ENCODE measurements around the gene TNN. TPM values are rescaled to one million over a fixed set of nuclear protein-coding genes. Genes with fewer than 3 reads are reported as not detected.

TNN gene
- polyA plus RNA-seq, 1 donor (not counting 4 experiments of a cell fraction or from before 2014, with no cell fraction given) = not detected

DNA sequence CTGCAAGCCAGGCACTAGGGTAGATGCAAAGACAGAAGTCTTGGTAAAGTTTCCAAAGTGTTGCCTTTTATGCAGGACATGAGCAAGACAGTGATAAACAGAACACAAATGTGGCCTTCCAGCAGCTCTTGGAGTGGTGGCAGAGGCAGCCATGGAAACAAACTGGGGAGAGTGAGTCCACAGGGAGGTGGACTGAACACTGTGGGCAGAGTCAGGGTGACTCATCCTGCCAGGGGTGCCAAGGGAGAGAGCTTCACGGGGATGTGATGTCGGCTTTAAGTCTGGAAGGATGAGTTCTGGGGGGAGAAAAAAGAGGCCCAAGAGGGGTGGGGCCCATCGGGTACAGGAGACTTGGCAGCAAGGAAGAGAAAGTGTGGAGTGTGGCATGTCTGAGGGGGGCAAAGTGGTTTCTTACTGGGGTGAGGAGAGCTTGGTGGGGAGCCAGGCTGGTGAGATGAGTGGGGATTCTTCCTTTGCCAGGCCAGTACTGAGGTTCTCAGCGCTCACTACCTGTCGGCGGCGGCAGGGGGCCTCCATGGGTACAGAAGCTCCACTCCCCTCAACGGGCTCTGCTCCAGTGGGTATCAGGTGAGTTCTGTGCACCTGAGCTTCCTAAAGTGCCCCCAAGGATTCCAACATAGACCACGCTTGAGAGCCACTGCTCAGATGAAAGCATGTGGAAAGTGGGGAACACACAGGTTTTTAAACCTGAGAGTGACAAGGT lies 83.1 kb downstream of the TNN start:
- Histone ChIP-seq H3K4me2 (ENCODE audit: control insufficient read depth, extremely low read depth, insufficient read depth, low read depth, low read length) (no peak overlapping the region), H3K79me2 (ENCODE audit: control insufficient read depth, insufficient read depth, low read length) (no peaks in the 10 kb centered on the region), H3K4me3 (ENCODE audit: control insufficient read depth in 2 of 3, extremely low read depth in 1 of 3, insufficient read depth in 2 of 3, low read depth in 1 of 3, low read length in 3 of 3) (no peak overlapping the region), H3K4me1 (ENCODE audit: control insufficient read depth, extremely low read depth, insufficient read depth, low read length) (peaks cover 11% of the 10 kb centered on the region), H4K20me1 (ENCODE audit: control insufficient read depth, extremely low read depth, insufficient read depth, low read length) (no peaks in the 10 kb centered on the region), H3K9ac (ENCODE audit: control insufficient read depth, extremely low read depth, insufficient read depth, low read length) (no peak overlapping the region), H3K27ac (ENCODE audit: control insufficient read depth, insufficient read depth, low read length) (no peak overlapping the region), H2AFZ (ENCODE audit: control insufficient read depth, low read length) (no peak overlapping the region), H3K27me3 (ENCODE audit: control insufficient read depth, extremely low read depth, insufficient read depth, low read length) (peaks cover 14% of the 10 kb centered on the region), H3K9me3 (ENCODE audit: control insufficient read depth, low read depth, low read length) (no peaks in the 10 kb centered on the region), H3K36me3 (ENCODE audit: control insufficient read depth in 2 of 2, extremely low read depth in 1 of 2, insufficient read depth in 2 of 2, low read length in 2 of 2) (no peaks in the 10 kb centered on the region), H3K9me1 (ENCODE audit: control insufficient read depth, extremely low read depth, insufficient read depth, low read length) (no peaks in the 10 kb centered on the region)
- FAIRE-seq (peak; percentile 13), DNase-seq (ENCODE audit: low read depth, low spot score) (no peak)
- TF ChIP-seq EZH2 (IDR thresholded peaks at IDR 0.05; ENCODE audit: low read length) = peak; percentile 21
- TF ChIP-seq, protein P1, sequence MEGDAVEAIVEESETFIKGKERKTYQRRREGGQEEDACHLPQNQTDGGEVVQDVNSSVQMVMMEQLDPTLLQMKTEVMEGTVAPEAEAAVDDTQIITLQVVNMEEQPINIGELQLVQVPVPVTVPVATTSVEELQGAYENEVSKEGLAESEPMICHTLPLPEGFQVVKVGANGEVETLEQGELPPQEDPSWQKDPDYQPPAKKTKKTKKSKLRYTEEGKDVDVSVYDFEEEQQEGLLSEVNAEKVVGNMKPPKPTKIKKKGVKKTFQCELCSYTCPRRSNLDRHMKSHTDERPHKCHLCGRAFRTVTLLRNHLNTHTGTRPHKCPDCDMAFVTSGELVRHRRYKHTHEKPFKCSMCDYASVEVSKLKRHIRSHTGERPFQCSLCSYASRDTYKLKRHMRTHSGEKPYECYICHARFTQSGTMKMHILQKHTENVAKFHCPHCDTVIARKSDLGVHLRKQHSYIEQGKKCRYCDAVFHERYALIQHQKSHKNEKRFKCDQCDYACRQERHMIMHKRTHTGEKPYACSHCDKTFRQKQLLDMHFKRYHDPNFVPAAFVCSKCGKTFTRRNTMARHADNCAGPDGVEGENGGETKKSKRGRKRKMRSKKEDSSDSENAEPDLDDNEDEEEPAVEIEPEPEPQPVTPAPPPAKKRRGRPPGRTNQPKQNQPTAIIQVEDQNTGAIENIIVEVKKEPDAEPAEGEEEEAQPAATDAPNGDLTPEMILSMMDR (optimal IDR thresholded peaks at IDR 0.05 in 1 of 3, IDR thresholded peaks at IDR 0.05 in 1 of 3, conservative IDR thresholded peaks at IDR 0.05 in 1 of 3; ENCODE audit: extremely low read depth in 1 of 3, insufficient read depth in 2 of 3, low read length in 3 of 3) = no peak
- dilution Hi-C loops (cut with MboI; ENCODE audit: extremely low pct_ligation_motif_present, low sequenced_read_pairs) = no loop called here

DNA sequence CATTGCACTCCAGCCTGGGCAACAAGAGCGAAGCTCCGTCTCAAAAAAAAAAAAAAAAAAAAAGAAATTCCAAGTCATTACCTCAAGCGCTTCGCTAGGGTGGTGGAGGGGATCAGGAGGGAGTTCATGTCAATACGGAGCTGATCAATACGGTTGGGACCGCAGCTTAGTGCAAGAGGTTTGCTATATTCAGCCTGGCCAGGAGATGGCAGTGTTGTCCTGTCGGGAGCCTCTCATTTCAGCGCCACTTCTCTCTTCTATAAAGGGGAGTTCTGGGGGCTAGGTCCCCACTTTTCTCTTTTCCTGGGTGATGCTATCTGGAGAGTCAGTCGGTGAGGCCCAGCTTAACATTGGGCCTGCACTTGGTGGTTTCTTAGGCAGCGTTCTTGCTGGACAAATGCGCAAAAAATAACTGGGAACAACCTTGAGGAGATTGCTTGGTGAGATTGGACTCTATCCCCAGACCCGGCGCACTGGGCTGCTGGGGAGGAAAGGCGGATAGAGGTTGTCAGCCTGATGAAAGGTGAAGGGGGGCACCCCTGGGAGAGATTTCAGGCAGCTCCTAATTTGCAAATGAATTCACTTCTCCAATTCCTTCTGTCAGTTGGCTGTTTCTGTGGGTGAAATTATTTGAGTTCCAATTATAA lies 84.5 kb downstream of the TNN start:
- dilution Hi-C loops (cut with MboI; ENCODE audit: extremely low pct_ligation_motif_present, low sequenced_read_pairs) = no loop called here
- no peaks in the 10 kb centered on the region for H3K79me2 ChIP-seq (ENCODE audit: control insufficient read depth, insufficient read depth, low read length)
- H3K27ac ChIP-seq (ENCODE audit: control insufficient read depth, insufficient read depth, low read length) = no peak overlapping the region
- H4K20me1 ChIP-seq (ENCODE audit: control insufficient read depth, extremely low read depth, insufficient read depth, low read length) = no peaks in the 10 kb centered on the region
- H3K9me1 ChIP-seq (ENCODE audit: control insufficient read depth, extremely low read depth, insufficient read depth, low read length) = no peaks in the 10 kb centered on the region
- peaks cover 3% of the 10 kb centered on the region for H3K4me1 ChIP-seq (ENCODE audit: control insufficient read depth, extremely low read depth, insufficient read depth, low read length)
- no peaks in the 10 kb centered on the region for H3K9me3 ChIP-seq (ENCODE audit: control insufficient read depth, low read depth, low read length)
- no peak for DNase-seq (ENCODE audit: low read depth, low spot score)
- no peak for FAIRE-seq
- no peaks in the 10 kb centered on the region for H3K36me3 ChIP-seq (ENCODE audit: control insufficient read depth in 2 of 2, extremely low read depth in 1 of 2, insufficient read depth in 2 of 2, low read length in 2 of 2)
- no peak overlapping the region for H3K4me2 ChIP-seq (ENCODE audit: control insufficient read depth, extremely low read depth, insufficient read depth, low read depth, low read length)
- H3K27me3 ChIP-seq (ENCODE audit: control insufficient read depth, extremely low read depth, insufficient read depth, low read length) = peaks cover 14% of the 10 kb centered on the region
- no peak overlapping the region for H2AFZ ChIP-seq (ENCODE audit: control insufficient read depth, low read length)
- no peak overlapping the region for H3K9ac ChIP-seq (ENCODE audit: control insufficient read depth, extremely low read depth, insufficient read depth, low read length)
- TF ChIP-seq, protein P1 (optimal IDR thresholded peaks at IDR 0.05 in 1 of 3, IDR thresholded peaks at IDR 0.05 in 1 of 3, conservative IDR thresholded peaks at IDR 0.05 in 1 of 3; ENCODE audit: extremely low read depth in 1 of 3, insufficient read depth in 2 of 3, low read length in 3 of 3) = peak; percentile 86 to 93 (median 92)
- TF ChIP-seq EZH2 (IDR thresholded peaks at IDR 0.05; ENCODE audit: low read length) = no peak
- H3K4me3 ChIP-seq (ENCODE audit: control insufficient read depth in 2 of 3, extremely low read depth in 1 of 3, insufficient read depth in 2 of 3, low read depth in 1 of 3, low read length in 3 of 3) = no peak overlapping the region

Data from keratinocyte (primary cell).